ENCODE results near the gene MTF1.
"Not testable (repeated sequence)": the region's sequence is repeated elsewhere in the genome, so short reads cannot be mapped to it uniquely, and the experiment has no call there.

The MTF1 gene

GRCh38 chr1:37795340-37796125, 63.9 kb downstream of the MTF1 start:
- DNase-seq (ENCODE audit: insufficient read length, low spot score): no peak
- FAIRE-seq: no peak

GRCh38 chr1:37794372-37795339, 64.7 kb downstream of the MTF1 start:
- FAIRE-seq: no peak

GRCh38 chr1:37793773-37794371, 65.5 kb downstream of the MTF1 start, which contains the start of gene MANEAL:
TSS of gene MANEAL (plus strand) at chr1:37793847. CDS start at chr1:37794183, 336 bp downstream.
- peak; percentile 83 for FAIRE-seq
- peak; percentile 38 for DNase-seq (ENCODE audit: insufficient read length, low spot score)

More at GRCh38 chr1:37794372-37795339, 64.7 kb downstream of the MTF1 start:
- DNase-seq (ENCODE audit: insufficient read length, low spot score): peak; percentile 34

- DNase-seq (ENCODE audit: insufficient read length, low spot score): no peak
- no peak for FAIRE-seq
These were observed 66.3 kb downstream of the MTF1 start for GRCh38 chr1:37792943-37793686.

- no peak for DNase-seq (ENCODE audit: insufficient read length, low spot score)
- no peak for FAIRE-seq
These were observed 76.9 kb downstream of the MTF1 start for GRCh38 chr1:37782491-37782890.

DNA sequence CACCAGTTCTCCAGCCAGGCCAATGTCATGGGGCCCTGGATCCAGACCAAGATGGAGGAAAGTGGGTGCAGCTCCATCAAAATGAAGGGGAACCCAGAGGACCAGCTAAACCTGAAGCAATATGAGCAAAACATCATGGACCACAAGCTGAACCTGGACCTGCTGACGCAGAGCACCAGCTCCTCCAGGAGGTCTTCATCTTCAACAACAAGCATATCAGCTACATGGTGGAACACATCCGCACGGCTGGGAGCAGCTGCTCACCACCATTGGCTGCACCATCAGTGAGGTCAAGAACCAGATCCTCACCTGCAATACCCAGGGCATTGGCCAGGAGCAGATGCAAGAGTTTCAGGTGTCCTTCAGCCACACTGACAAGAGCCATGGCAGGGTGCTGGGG, 80.7 kb downstream of the MTF1 start:
- FAIRE-seq (no peak), DNase-seq (ENCODE audit: insufficient read length, low spot score) (no peak)

- DNase-seq (ENCODE audit: insufficient read length, low spot score): no peak
- no peak for FAIRE-seq
These were observed 82.4 kb downstream of the MTF1 start for GRCh38 chr1:37776946-37777516.

- not testable (repeated sequence) for FAIRE-seq
These were observed 88.0 kb downstream of the MTF1 start for GRCh38 chr1:37771440-37771839.

DNA sequence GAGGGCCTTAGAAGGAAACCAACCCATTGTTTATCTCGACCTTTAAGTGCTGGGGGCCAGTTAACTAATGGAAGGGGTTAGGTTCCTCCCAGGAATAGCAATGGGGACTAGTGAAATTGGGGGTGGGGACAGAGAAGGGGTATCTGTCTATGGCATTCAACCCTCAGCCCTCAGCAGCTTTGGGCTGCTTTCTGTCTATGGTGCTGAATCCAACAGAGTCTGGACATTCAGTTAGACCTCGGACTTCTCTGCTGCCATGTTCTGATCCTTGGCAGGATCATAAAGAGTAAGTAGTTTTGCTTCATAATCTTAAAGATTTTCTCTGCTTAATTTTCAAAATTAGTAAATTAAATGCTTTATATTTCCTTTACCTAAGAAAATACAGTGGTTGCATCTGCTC, 91.9 kb downstream of the MTF1 start:
- FAIRE-seq (no peak), DNase-seq (ENCODE audit: insufficient read length, low spot score) (no peak)

More at GRCh38 chr1:37771440-37771839, 88.0 kb downstream of the MTF1 start:
- not testable (repeated sequence) for DNase-seq (ENCODE audit: insufficient read length, low spot score)

- DNase-seq (ENCODE audit: insufficient read length, low spot score) (no peak), FAIRE-seq (no peak)
These were observed 93.3 kb downstream of the MTF1 start for GRCh38 chr1:37765916-37766664.

GRCh38 chr1:37764888-37765441, 94.4 kb downstream of the MTF1 start, which contains the start of gene EPHA10:
TSS of gene EPHA10 (minus strand) at chr1:37765120. CDS start at chr1:37765066, 54 bp downstream.
- DNase-seq (ENCODE audit: insufficient read length, low spot score) (no peak), FAIRE-seq (no peak)

GRCh38 chr1:37764414-37764825, 95.0 kb downstream of the MTF1 start:
- DNase-seq (ENCODE audit: insufficient read length, low spot score) (peak; percentile 47), FAIRE-seq (no peak)

DNA sequence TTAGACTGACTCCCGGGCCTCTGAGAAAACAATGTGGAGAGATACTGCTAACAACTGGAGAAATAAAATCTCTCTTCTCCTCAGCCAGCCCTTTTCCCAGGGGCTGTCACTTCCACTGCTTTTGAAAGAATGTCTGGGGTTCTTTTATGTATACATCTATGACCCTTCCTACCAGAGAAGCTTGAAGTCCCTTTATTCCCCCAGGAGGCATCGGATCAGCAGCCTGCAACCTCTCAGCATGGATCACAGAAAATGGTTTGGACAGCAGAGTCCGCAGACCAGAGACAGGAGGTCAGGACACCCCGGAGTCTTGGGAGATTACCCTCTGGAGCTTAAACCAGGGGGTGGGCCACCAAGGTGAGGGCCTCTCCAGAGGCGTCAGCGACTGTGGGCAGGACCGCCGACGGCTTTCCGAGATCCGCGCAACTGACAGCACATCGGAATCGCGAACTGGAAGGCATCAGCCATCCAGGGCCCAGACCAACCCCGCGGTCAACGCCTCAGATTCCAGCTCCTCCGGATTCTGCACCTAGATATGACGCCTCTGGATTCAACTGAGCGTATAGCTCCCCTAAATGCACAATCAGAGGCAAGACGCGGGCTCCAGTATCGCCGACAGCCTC, 95.5 kb downstream of the MTF1 start:
- DNase-seq (ENCODE audit: insufficient read length, low spot score) (no peak), FAIRE-seq (no peak)

- DNase-seq (ENCODE audit: insufficient read length, low spot score): no peak
- FAIRE-seq: no peak
These were observed 96.9 kb downstream of the MTF1 start for GRCh38 chr1:37762516-37762915.

- FAIRE-seq: no peak
- no peak for DNase-seq (ENCODE audit: insufficient read length, low spot score)
These were observed 97.8 kb downstream of the MTF1 start for GRCh38 chr1:37761416-37762095.
